GM23338 (cell line): ENCODE data around the gene HIP1. TPM values are rescaled to one million over a fixed set of nuclear protein-coding genes. Genes with fewer than 3 reads are reported as not detected.

ENCODE experiments used
- ATAC-seq: fragments of 200-7000 bp; cut with Tn5 transposase; 3 replicates; pipeline ENCODE4 v1.9.1; 2020
- DNase-seq: peaks from one replicate; pipeline ENCODE4 v3.0.0-alpha.2; 2015; ENCODE audit warnings: low spot score
- H2AFZ ChIP-seq: fragments of 200-600 bp; sonication (generic); 2 replicates; pipeline ENCODE4 v1.8.0; 2016; ENCODE audit warnings: antibody characterized with exemption, mild to moderate bottlenecking, moderate library complexity
- H3F3A ChIP-seq: fragments of 200-600 bp; sonication (generic); replicated peaks from 2 replicates; pipeline ENCODE4 v1.8.0; 2017; ENCODE audit warnings: antibody characterized with exemption, mixed run types, low read depth
- H3K27ac ChIP-seq: fragments of 200-600 bp; sonication (generic); 2 replicates; pipeline ENCODE4 v1.6.1; 2016; ENCODE audit warnings: low read depth
- H3K27me3 ChIP-seq: fragments of 200-600 bp; sonication (generic); 2 replicates; pipeline ENCODE4 v1.8.0; 2016; ENCODE audit warnings: mild to moderate bottlenecking, mixed run types, moderate library complexity; ENCODE audit not compliant: insufficient read depth
- H3K36me3 ChIP-seq: fragments of 200-600 bp; sonication (generic); 2 replicates; pipeline ENCODE4 v1.8.0; 2016; ENCODE audit warnings: mild to moderate bottlenecking; ENCODE audit not compliant: insufficient read depth
- H3K4me1 ChIP-seq: fragments of 200-600 bp; sonication (generic); 2 replicates; pipeline ENCODE4 v1.8.0; 2016; ENCODE audit warnings: mild to moderate bottlenecking, moderate library complexity; ENCODE audit not compliant: insufficient read depth
- H3K4me2 ChIP-seq: fragments of 200-600 bp; sonication (generic); 2 replicates; pipeline ENCODE4 v1.7.1; 2017; ENCODE audit warnings: mixed run types
- H3K4me3 ChIP-seq: fragments of 200-600 bp; sonication (generic); 2 replicates; pipeline ENCODE4 v1.6.1; 2016; ENCODE audit warnings: mixed run types
- H3K79me2 ChIP-seq: fragments of 200-600 bp; sonication (generic); replicated peaks from 2 replicates; pipeline ENCODE4 v1.8.0; 2017; ENCODE audit warnings: mild to moderate bottlenecking; ENCODE audit not compliant: insufficient read depth
- H3K9me2 ChIP-seq: fragments of 200-600 bp; sonication (generic); 2 replicates; pipeline ENCODE4 v1.8.0; 2017; ENCODE audit not compliant: insufficient read depth
- H4K20me1 ChIP-seq: fragments of 200-600 bp; sonication (generic); replicated peaks from 2 replicates; pipeline ENCODE4 v1.8.0; 2017; ENCODE audit warnings: mild to moderate bottlenecking; ENCODE audit not compliant: insufficient read depth
- H3K27ac Mint-ChIP-seq: 2 replicates; pipeline ENCODE4 v1.8.0; 2020; ENCODE audit warnings: inconsistent platforms, mild to moderate bottlenecking, moderate library complexity, mixed read lengths
- H3K27me3 Mint-ChIP-seq: 3 replicates; pipeline ENCODE4 v1.8.0; 2022; ENCODE audit warnings: low read depth, mild to moderate bottlenecking, moderate library complexity, mixed read lengths, inconsistent platforms; ENCODE audit not compliant: insufficient read depth, poor library complexity
- H3K36me3 Mint-ChIP-seq: 3 replicates; pipeline ENCODE4 v1.8.0; 2021; ENCODE audit warnings: low read depth, mild to moderate bottlenecking, inconsistent platforms, moderate library complexity, mixed read lengths
- H3K4me1 Mint-ChIP-seq: 3 replicates; pipeline ENCODE4 v1.8.0; 2020; ENCODE audit warnings: mild to moderate bottlenecking, inconsistent platforms, mixed read lengths
- H3K4me3 Mint-ChIP-seq: 3 replicates; pipeline ENCODE4 v1.8.0; 2021; ENCODE audit warnings: moderate library complexity, mild to moderate bottlenecking, inconsistent platforms, mixed read lengths
- H3K9me3 Mint-ChIP-seq: 3 replicates; pipeline ENCODE4 v1.8.0; 2020; ENCODE audit warnings: moderate library complexity, mild to moderate bottlenecking, inconsistent platforms, mixed read lengths
- CREB1 ChIP-seq: fragments of 250-450 bp; sonication (Bioruptor Pico); IDR thresholded peaks from 2 replicates; pipeline ENCODE4 v1.5.0; 2020; ENCODE audit warnings: low read depth, mild to moderate bottlenecking, moderate library complexity
- EZH2 ChIP-seq: fragments of 200-600 bp; sonication (generic); IDR thresholded peaks from one replicate; pipeline ENCODE4 v1.8.0; 2017; ENCODE audit warnings: antibody characterized with exemption, mild to moderate bottlenecking, low read depth; ENCODE audit not compliant: unreplicated experiment
- REST ChIP-seq: IDR thresholded peaks from one replicate; pipeline ENCODE4 v1.6.1; 2018; ENCODE audit warnings: antibody characterized with exemption; ENCODE audit not compliant: unreplicated experiment
- ZNF331 ChIP-seq: fragments of 250-450 bp; sonication (Bioruptor Pico); IDR thresholded peaks from 2 replicates; pipeline ENCODE4 v1.5.0; 2020; ENCODE audit warnings: low read depth, mild to moderate bottlenecking, moderate library complexity
- ZNF462 ChIP-seq: fragments of 250-450 bp; sonication (Bioruptor Pico); IDR thresholded peaks from 2 replicates; pipeline ENCODE4 v1.5.0; 2020; ENCODE audit warnings: mild to moderate bottlenecking, moderate library complexity
- polyA plus RNA-seq: library from polyadenylated mRNA; unstranded; fragments of >200 nt; fragmentation: Nextera tagmentation; extraction: Ambion mirVana; gene quantifications from 2 replicates; pipeline ENCODE4 v1.2.1, GENCODE V29; 2016
- total RNA-seq: library from RNA; depleted of rRNA; stranded (reverse); fragments of >200 nt; shearing (Covaris generic); gene quantifications from 2 replicates; pipeline ENCODE4 v1.2.3, GENCODE V29; 2014

Gene HIP1
- total and polyA plus RNA-seq, 2 experiments from 2014 or later: 24.9 to 80.8 TPM

GRCh38 chr7:75575488-75576121 is 163.1 kb downstream of the HIP1 start (continued):
- TF ChIP-seq ZNF462 (CRISPR knock-in tag) (no peak), CREB1 (no peak), ZNF331 (CRISPR knock-in tag) (no peak)

- Histone ChIP-seq H3F3A (no peaks in the 10 kb centered on the region), H3K4me2 (no peak overlapping the region), H3K4me1 (no peaks in the 10 kb centered on the region), H3K4me3 (no peak overlapping the region), H3K27ac (no peak overlapping the region), H3K27me3 (no peaks in the 10 kb centered on the region), H3K79me2 (no peaks in the 10 kb centered on the region), H4K20me1 (no peaks in the 10 kb centered on the region), H3K36me3 (peaks cover 19% of the 10 kb centered on the region), H3K9me2 (no peaks in the 10 kb centered on the region), H2AFZ (no peak overlapping the region)
- Mint-ChIP-seq H3K4me3 (no peak overlapping the region), H3K27ac (no peak overlapping the region; the same call in 1 of the 2 replicates), H3K36me3 (peaks cover 64% of the 10 kb centered on the region), H3K9me3 (no peaks in the 10 kb centered on the region), H3K4me1 (no peaks in the 10 kb centered on the region), H3K27me3 (peaks cover 8% of the 10 kb centered on the region)
- DNase-seq: no peak
- no peak for ATAC-seq
- TF ChIP-seq CREB1 (no peak), EZH2 (no peak), ZNF331 (CRISPR knock-in tag) (no peak), REST (no peak)
These were observed 165.2 kb downstream of the HIP1 start for GRCh38 chr7:75573477-75574019.
